ENCODE measurements around the gene CCDC81. TPM values are rescaled to one million over a fixed set of nuclear protein-coding genes. Genes with fewer than 3 reads are reported as not detected.

CCDC81 gene
- total RNA-seq, result 2.8 and 4.2 TPM in 2 replicates

GRCh38 chr11:86374586-86374985 is at the start of gene CCDC81:
CCDC81 (plus strand) TSS chr11:86374887; CDS start chr11:86375164, 277 bp downstream.

Other genes with a start within 250 kb of the CCDC81 start
- 14.1 and 19.8 TPM in 2 replicates for gene EED, start 130.1 kb upstream of the CCDC81 start, total RNA-seq
- 42.2 and 62.8 TPM in 2 replicates for gene HIKESHI, start 72.6 kb upstream of the CCDC81 start, total RNA-seq